GM10266 (cell line): ENCODE results near the gene ZNF426.

Source experiments
- DNase-seq: peaks from one replicate; pipeline ENCODE4 v3.0.0; 2012; ENCODE audit errors: extremely low spot score
- TF ChIP-seq, protein P1 (sequence below): IDR thresholded peaks from 2 replicates; pipeline ENCODE4 v1.5.1; 2012; ENCODE audit warnings: mild to moderate bottlenecking, low read depth; ENCODE audit not compliant: control insufficient read depth, insufficient read depth; ENCODE audit errors: missing control alignments

Gene ZNF426

DNA sequence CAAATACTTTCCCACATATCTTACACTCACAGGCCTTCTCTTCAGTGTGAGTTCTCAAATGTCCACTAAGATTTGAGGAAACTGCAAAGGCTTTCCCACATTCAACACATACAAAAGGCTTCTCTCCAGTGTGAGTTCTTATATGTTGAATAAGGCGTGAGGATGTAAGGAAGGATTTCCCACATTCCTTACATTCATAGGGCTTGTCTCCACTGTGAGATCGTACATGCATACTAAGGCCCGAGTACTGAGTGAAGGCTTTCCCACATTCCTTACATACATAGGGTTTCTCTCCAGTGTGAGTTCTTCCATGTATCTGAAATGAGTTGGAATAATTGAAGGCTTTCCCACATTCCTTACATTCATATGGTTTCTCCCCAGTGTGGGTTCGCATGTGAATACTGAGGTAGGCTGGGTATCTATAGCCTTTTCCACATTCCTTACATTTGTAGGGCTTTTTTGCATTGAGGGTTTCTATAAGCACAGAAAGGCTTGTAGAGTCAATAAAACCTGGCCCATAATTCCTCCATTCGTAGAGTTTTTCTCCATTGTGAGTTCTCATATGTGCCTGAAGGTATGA lies 9.6 kb downstream of the ZNF426 start:
- DNase-seq: no peak
- TF ChIP-seq, protein P1, sequence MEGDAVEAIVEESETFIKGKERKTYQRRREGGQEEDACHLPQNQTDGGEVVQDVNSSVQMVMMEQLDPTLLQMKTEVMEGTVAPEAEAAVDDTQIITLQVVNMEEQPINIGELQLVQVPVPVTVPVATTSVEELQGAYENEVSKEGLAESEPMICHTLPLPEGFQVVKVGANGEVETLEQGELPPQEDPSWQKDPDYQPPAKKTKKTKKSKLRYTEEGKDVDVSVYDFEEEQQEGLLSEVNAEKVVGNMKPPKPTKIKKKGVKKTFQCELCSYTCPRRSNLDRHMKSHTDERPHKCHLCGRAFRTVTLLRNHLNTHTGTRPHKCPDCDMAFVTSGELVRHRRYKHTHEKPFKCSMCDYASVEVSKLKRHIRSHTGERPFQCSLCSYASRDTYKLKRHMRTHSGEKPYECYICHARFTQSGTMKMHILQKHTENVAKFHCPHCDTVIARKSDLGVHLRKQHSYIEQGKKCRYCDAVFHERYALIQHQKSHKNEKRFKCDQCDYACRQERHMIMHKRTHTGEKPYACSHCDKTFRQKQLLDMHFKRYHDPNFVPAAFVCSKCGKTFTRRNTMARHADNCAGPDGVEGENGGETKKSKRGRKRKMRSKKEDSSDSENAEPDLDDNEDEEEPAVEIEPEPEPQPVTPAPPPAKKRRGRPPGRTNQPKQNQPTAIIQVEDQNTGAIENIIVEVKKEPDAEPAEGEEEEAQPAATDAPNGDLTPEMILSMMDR: no peak

DNA sequence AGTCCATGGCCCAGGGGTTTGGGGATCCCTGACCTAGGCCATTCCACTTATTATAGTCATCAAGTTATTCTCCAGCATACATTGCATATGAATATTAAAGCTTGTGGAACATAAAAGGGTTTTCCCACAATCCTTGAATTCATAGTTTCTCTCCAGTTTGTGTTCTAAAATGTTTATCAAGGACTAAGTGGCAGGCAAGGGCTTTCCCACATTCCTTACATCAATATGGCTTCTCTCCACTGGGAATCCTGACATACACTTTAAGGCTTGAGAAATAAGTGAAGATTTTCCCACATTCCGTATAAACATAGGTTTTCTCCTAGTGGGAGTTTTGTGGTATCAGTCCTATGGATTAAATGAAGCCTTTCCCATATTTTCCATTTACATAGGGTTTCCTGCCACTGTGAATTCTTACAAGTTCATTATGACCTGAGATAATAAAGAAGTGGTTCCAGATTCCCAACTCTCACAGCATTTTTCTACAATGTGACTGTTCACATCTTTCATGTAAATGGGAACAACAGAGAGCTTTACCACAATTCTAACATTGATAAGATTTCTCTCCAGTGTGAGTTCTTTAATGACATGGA lies 14.5 kb downstream of the ZNF426 start:
- TF ChIP-seq, protein P1: no peak
- no peak for DNase-seq

DNA sequence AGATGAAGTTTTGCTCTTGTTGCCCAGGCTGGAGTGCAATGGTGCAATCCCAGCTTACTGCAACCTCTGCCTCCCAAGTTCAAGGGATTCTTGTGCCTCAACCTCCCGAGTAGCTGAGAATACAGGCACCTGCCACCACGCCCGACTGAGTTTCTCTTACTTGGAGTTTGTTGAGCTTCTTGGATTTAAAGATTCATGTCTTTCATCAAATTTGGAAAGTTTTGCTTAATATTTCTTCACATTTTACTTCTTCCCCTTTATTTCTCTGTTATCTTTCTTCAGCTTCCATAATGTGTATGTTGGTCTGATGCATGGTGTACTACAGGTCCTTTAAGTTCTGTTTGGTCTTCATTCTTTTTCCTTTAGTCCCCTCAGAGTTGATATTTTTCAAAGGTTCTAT lies 31.2 kb downstream of the ZNF426 start:
- DNase-seq: no peak
- TF ChIP-seq, protein P1: no peak

DNA sequence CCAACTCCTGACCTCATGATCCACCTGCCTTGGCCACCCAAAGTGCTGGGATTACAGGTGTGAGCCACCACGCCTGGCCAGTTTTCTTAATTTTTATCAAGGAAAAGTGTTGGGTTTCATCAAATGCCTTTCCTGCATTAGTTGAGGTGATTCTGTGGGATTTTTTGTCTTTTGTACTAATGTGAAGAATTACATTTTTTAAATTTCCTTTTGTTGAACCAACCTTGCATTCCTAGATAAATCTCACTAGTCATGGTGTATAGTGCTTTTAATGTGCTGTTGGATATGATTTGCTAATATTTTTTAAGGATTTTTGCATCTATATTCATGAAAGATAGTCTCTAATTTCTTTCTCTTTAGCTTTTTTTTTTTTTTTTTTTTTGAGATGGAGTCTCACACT lies 37.6 kb downstream of the ZNF426 start:
- DNase-seq: no peak

DNA sequence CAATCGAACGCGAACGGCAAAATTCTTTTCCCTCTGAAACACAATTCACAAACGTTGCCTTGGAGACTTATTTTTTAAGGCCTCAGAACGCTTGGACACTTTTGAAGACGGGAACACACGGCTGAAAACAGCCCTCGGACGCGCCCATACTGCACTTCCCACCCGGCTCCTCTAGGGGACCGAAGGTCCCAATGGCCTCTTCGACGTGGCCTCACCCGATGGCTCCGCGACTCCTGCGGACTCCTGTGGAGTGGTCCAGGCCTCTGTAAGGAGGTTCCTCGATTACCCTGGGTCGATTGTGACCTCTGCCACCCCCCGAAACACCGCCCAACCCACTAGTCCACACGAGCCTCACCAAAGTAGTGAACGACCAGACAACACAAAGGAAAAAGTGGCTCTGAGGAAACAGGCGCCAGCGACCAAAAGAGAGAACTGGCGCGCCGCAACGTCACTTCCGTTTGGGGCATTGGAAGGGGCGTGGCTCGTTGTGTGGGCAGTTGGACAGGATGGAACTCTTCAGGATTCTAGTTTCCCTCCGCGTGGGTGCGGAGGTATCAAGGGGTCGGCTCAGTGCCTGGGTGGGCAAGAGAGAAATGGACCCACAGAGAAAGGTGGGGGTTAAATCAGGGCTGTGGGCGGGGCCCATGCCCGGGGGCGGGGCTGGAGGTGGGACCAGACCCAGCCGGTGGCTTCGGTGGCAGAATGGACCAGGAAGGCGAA lies 40.1 kb downstream of the ZNF426 start, which contains the start of gene ZNF560:
Gene ZNF560 (minus strand): TSS at position 434 of the 720 bp plus-strand sequence. CDS start 23,303 bp downstream, outside the sequence.
- no peak for DNase-seq
- TF ChIP-seq, protein P1: no peak

More for the DNA sequence above, 37.6 kb downstream of the ZNF426 start:
- TF ChIP-seq, protein P1: no peak

DNA sequence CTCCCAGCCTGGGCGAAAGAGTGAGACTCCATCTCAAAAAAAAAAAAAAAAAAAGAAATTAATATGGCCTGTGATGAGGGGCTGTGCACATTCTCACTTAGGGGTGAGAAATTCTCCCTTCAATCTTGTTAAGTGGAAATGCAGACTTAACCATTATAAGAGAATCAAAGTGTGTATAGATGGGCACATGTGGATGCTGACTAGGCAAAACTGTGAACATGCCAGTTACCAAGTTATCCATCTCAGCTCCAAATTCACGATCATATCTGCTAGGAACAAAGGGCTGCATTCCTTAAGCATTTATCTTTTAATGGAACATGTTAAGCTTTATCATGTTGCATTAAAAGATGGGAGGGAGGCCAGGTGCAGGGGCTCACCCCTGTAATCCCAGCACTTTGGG lies 44.3 kb downstream of the ZNF426 start:
- no peak for DNase-seq
- TF ChIP-seq, protein P1: no peak

DNA sequence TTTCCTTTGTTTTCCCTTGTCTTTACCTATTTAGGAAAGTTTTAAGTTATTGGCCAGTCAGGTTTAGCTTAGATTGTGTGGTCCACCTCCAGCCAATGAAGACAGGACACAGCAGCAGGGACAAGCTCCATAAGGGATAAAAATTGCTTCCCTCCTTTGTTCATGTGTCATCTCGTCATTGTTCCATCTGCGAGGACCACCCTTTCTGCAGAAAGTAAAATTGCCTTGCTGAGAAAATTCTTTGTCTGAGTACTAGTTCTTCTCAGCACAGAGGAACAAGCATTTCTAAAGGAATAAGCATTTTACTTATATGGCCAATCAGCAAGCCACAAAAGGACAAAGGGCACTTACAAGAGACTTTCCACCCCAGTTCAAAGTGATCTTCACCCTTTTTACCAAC lies 51.4 kb downstream of the ZNF426 start:
- TF ChIP-seq, protein P1: no peak
- no peak for DNase-seq
